ENCODE data around the gene PI16.
A peak's percentile ranks its signal among the peaks of the same experiment; 100 is the strongest.
"Not testable (repeated sequence)": the region's sequence is repeated elsewhere in the genome, so short reads cannot be mapped to it uniquely, and the experiment has no call there.

PI16 gene

GRCh38 chr6:36984581-36985416 lies 30.3 kb downstream of the PI16 start:
- H3K9me3 ChIP-seq (replicated peaks in 1 of 11) = no peaks in the 10 kb centered on the region
- no peaks in the 10 kb centered on the region for H3K27me3 ChIP-seq
- H3K4me1 ChIP-seq = peaks cover 52 to 66% (median 62%) of the 10 kb centered on the region in 10 experiments
- H3K4me2 ChIP-seq = peak overlapping the region; percentile 70 to 98 (median 92)
- H3K9ac ChIP-seq = peak overlapping the region; percentile 96 to 99 (median 98)
- peaks cover 50 to 56% (median 53%) of the 10 kb centered on the region in 11 experiments for H4K20me1 ChIP-seq
- H3K27ac ChIP-seq = peak overlapping the region; percentile 93 to 99 (median 97)
- peaks cover 18 to 40% (median 31%) of the 10 kb centered on the region in 11 experiments; a peak in 21 of 22 replicates for H3K36me3 ChIP-seq
- TF ChIP-seq Cebpa-rat (IDR thresholded peaks at IDR 0.05) = no peak
- peak overlapping the region; percentile 97 to 100 (median 98) for H3K4me3 ChIP-seq

DNA sequence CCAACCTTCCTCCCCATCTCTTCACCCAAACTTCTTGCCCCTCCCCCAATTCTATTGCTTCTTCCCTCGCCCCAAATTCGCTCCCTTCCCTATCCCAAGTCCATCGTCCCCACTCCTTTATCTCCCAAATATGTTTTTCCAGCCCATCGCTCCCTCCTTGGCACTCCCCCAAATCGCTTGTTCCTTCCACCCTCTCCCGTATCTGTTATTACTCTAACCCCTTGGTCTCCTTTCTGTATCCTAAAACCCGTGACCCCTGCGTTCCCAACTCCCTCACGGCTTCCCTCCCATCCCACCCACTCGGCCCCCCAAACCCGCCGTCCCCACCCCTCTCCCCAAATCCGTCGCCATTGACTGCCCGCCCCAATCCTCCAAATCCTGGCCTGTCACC lies 30.9 kb downstream of the PI16 start:
- H3K4me3 ChIP-seq = peak overlapping the region; percentile 97 to 100 (median 98)
- peaks cover 45 to 60% (median 56%) of the 10 kb centered on the region in 10 experiments for H3K4me1 ChIP-seq
- TF ChIP-seq Cebpa-rat (IDR thresholded peaks at IDR 0.05) = no peak
- peaks cover 44 to 49% (median 46%) of the 10 kb centered on the region in 11 experiments for H4K20me1 ChIP-seq
- peak overlapping the region; percentile 93 to 99 (median 97) for H3K27ac ChIP-seq
- H3K36me3 ChIP-seq = peaks cover 15 to 34% (median 25%) of the 10 kb centered on the region in 11 experiments; a peak in 21 of 22 replicates
- no peaks in the 10 kb centered on the region for H3K9me3 ChIP-seq (replicated peaks in 1 of 11)
- H3K4me2 ChIP-seq = peak overlapping the region; percentile 70 to 98 (median 92)
- H3K9ac ChIP-seq = peak overlapping the region; percentile 96 to 99 (median 98)
- H3K27me3 ChIP-seq = no peaks in the 10 kb centered on the region

DNA sequence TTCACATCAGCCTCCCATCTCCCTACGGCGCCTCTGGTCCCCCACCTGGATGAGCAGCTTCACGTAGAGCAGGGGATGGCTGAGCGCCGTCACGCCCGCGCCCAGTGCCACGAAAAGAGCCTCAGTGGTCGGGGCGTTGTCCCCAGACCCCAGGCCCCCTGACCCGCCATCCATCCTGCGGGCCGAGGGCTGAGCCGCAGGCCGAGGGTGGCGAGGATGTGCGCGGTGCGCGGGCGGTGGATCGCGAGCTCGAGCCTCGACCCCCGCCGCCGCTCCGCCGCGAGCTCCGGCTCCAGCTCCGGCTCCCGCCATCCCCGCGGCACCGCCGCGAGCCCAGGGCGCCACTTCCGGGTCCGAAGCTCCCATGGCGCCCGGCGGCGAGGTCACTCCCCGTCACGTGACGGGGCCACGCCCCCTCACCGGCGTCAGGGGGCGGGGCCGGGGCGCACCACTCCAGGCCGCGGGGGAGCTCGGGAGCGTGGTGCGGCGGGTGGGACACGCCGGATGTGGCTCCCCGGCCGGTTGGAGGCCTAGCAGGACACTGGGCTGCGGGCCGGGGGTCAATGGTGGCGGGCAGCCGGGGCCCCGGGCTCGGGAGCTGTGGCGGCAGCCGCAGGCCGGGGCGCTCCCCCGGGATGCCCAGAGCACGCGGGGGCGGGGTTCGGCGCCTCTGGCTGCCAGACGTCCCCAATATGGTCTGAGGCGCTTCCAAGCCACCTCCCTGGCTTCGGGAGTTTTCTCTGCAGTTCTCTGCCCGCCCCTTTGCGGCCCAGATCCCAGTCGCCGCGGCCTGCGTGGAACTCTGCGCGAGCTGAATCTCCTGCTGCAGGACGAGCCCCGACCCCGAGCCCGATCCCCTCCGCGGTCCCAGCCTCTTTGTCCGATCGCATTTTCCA lies 31.5 kb downstream of the PI16 start, which contains the start of gene MTCH1:
Gene MTCH1, minus strand, starts transcription at position 389 of the 896 bp plus-strand sequence. Its CDS starts 23 bp downstream, at position 366.
- Histone ChIP-seq H3K4me2 (peak within 1 kb of the TSS; percentile 71 to 98 (median 92)), H3K4me3 (peak within 1 kb of the TSS; percentile 97 to 100 (median 98)), H4K20me1 (peaks cover 37 to 43% (median 40%) of the 10 kb centered on the region in 11 experiments), H3K9ac (peak within 1 kb of the TSS; percentile 96 to 99 (median 98)), H3K4me1 (peaks cover 39 to 53% (median 50%) of the 10 kb centered on the region in 10 experiments), H3K27me3 (no peaks in the 10 kb centered on the region), H3K9me3 (replicated peaks in 1 of 11) (no peaks in the 10 kb centered on the region), H3K27ac (peak within 1 kb of the TSS; percentile 93 to 99 (median 97)), H3K36me3 (peaks cover 9 to 28% (median 18%) of the 10 kb centered on the region in 11 experiments; a peak in 21 of 22 replicates)
- TF ChIP-seq Cebpa-rat (IDR thresholded peaks at IDR 0.05) = no peak

DNA sequence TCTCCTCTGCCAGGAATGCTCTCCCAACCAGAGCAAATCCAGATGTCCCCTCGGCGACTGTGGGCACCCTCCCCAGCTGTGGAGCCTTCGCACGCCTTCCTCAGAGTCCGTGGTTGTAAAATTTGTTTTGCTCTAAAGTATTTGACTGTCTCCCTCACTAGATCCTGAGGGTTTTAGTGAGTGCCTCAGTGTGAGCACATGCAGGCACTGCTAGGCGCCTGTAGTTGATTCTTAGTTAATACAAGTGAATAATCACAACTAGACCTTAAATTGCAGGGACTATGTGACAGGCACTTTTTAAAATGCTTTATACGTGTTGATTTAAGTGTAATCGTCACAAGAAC lies 32.1 kb downstream of the PI16 start:
- peak overlapping the region; percentile 93 to 99 (median 97) for H3K27ac ChIP-seq
- H3K27me3 ChIP-seq = no peaks in the 10 kb centered on the region
- H3K4me3 ChIP-seq = peak overlapping the region; percentile 97 to 100 (median 98)

DNA sequence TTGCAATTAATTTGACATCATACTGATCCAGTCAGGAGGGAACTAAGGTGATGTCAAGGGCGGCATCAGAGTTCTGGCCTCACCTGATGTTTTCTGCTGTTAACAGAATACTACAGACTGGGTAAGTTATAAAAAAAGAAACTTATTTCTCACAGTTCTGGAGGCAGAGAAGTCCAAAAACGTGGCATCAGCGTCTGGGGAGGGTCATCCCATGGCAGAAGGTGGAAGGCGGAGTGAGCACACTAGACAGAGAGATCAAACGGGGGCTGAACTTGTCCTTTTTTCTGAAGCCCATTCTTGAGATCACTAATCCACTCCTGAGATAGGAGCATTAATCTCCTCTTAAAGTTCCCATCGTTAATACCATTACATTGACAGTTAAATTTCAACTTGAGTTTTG lies 34.7 kb downstream of the PI16 start:
- H3K4me3 ChIP-seq = no peak overlapping the region
- no peak overlapping the region for H3K4me2 ChIP-seq
- no peak for TF ChIP-seq Cebpa-rat (IDR thresholded peaks at IDR 0.05)
- H4K20me1 ChIP-seq = peaks cover 5 to 11% (median 8%) of the 10 kb centered on the region in 11 experiments; a peak in 20 of 22 replicates
- H3K9me3 ChIP-seq (replicated peaks in 1 of 11) = no peaks in the 10 kb centered on the region
- H3K27me3 ChIP-seq = no peaks in the 10 kb centered on the region
- peaks cover 14 to 21% (median 18%) of the 10 kb centered on the region in 10 experiments for H3K4me1 ChIP-seq
- no peak overlapping the region for H3K27ac ChIP-seq
- H3K9ac ChIP-seq = no peak overlapping the region
- H3K36me3 ChIP-seq = no peaks in the 10 kb centered on the region

More for the DNA sequence above, 32.1 kb downstream of the PI16 start:
- Histone ChIP-seq H3K4me2 (peak overlapping the region; percentile 71 to 98 (median 92)), H3K36me3 (peaks cover 2 to 22% (median 12%) of the 10 kb centered on the region in 11 experiments; a peak in 20 of 22 replicates), H4K20me1 (peaks cover 31 to 37% (median 34%) of the 10 kb centered on the region in 11 experiments), H3K4me1 (peaks cover 33 to 47% (median 44%) of the 10 kb centered on the region in 10 experiments), H3K9ac (peak overlapping the region; percentile 96 to 99 (median 98)), H3K9me3 (replicated peaks in 1 of 11) (no peaks in the 10 kb centered on the region)
- no peak for TF ChIP-seq Cebpa-rat (IDR thresholded peaks at IDR 0.05)

DNA sequence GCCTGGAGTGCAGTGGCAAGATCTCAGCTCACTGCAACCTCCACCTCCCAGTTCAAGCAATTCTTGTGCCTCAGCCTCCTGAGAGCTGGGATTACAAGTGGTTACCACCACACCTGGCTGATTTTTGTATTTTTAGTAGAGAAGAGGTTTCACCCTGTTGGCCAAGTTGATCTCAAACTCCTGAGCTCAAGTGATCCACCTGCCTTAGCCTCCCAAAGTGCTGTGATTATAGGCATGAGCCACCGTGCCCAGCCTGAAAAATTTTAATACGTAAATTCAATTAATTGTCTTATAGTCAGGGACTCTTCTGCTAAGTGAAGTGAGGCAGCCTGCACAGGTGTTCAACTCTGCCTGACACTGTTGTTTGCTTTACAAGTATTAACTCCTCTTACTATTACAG lies 35.9 kb downstream of the PI16 start:
- H3K27ac ChIP-seq; H3K4me2 ChIP-seq; H3K9me3 ChIP-seq (replicated peaks in 1 of 11); H3K9ac ChIP-seq; H4K20me1 ChIP-seq; H3K27me3 ChIP-seq; H3K4me3 ChIP-seq; H3K36me3 ChIP-seq: not testable (repeated sequence)
- peaks cover 9 to 16% (median 13%) of the 10 kb centered on the region in 10 experiments for H3K4me1 ChIP-seq

- Histone ChIP-seq H3K27me3 (no peaks in the 10 kb centered on the region), H3K27ac (peak overlapping the region in 10 of 11 experiments; percentile 1 to 89 (median 71); a peak in 19 of 22 replicates)
These were observed 43.5 kb downstream of the PI16 start for GRCh38 chr6:36997811-36998722.

GRCh38 chr6:36998723-36999038 lies 44.1 kb downstream of the PI16 start:
- Histone ChIP-seq H4K20me1 (no peaks in the 10 kb centered on the region), H3K36me3 (no peaks in the 10 kb centered on the region), H3K27ac (peak overlapping the region in 10 of 11 experiments; percentile 1 to 89 (median 71); a peak in 19 of 22 replicates), H3K4me1 (peaks cover 49 to 84% (median 80%) of the 10 kb centered on the region in 10 experiments), H3K9ac (peak overlapping the region in 10 of 11 experiments; percentile 43 to 79 (median 64); a peak in 19 of 22 replicates), H3K4me3 (no peak overlapping the region; a peak in 1 of 20 replicates), H3K4me2 (peak overlapping the region; percentile 73 to 99 (median 87)), H3K9me3 (replicated peaks in 1 of 11) (no peaks in the 10 kb centered on the region), H3K27me3 (no peaks in the 10 kb centered on the region)
- no peak for TF ChIP-seq Cebpa-rat (IDR thresholded peaks at IDR 0.05)

More at GRCh38 chr6:36997811-36998722, 43.5 kb downstream of the PI16 start:
- TF ChIP-seq Cebpa-rat (IDR thresholded peaks at IDR 0.05) = no peak
- peak overlapping the region in 1 of 10 experiments; percentile 9; a peak in 1 of 20 replicates for H3K4me3 ChIP-seq
- H4K20me1 ChIP-seq = no peaks in the 10 kb centered on the region
- H3K4me1 ChIP-seq = peaks cover 48 to 77% (median 75%) of the 10 kb centered on the region in 10 experiments
- H3K9ac ChIP-seq = peak overlapping the region; percentile 43 to 79 (median 63); a peak in 20 of 22 replicates
- H3K9me3 ChIP-seq (replicated peaks in 1 of 11) = no peaks in the 10 kb centered on the region
- H3K4me2 ChIP-seq = peak overlapping the region; percentile 73 to 99 (median 87)
- no peaks in the 10 kb centered on the region for H3K36me3 ChIP-seq

All from BLaER1 treated with 17β-estradiol and CSF1 and Interleukin-3, amounts not matched to agents 10 nM and 100 nM (cell line).